Esophagus squamous epithelium (tissue), 5 donors: Measurements from ENCODE around the gene LECT2. TPM values are rescaled to one million over a fixed set of nuclear protein-coding genes. Genes with fewer than 3 reads are reported as not detected.

Source experiments
- DNase-seq: peaks from one replicate; lab custom pipeline; 2025; lab: John Stamatoyannopoulos, UW
- H3K27ac ChIP-seq, 4 donors: fragments of 200-600 bp; sonication (generic); one replicate each; pipeline ENCODE4 v1.5.1; 2016 to 2019; ENCODE audit warnings: mild to moderate bottlenecking in 1 of 4
- H3K27me3 ChIP-seq, 4 donors: fragments of 200-600 bp; sonication (generic); 1 replicate in 3 of 4; 2 replicates in 1 of 4; pipeline versions ENCODE4 v1.5.1 to v1.6.0; 2017 to 2021; ENCODE audit warnings: antibody characterized with exemption in 1 of 4
- H3K36me3 ChIP-seq, 3 donors: fragments of 200-600 bp; sonication (generic); one replicate each; pipeline ENCODE4 v1.5.1; 2016 to 2019
- H3K4me1 ChIP-seq, 3 donors: fragments of 200-600 bp; sonication (generic); one replicate each; pipeline ENCODE4 v1.5.1; 2017 to 2019
- H3K4me3 ChIP-seq, 4 donors: fragments of 200-600 bp; sonication (generic); 1 replicate in 3 of 4; 2 replicates in 1 of 4; pipeline ENCODE4 v1.5.1; 2016 to 2019; ENCODE audit warnings: mild to moderate bottlenecking in 2 of 4, moderate library complexity in 1 of 4
- H3K9me3 ChIP-seq, 3 donors: fragments of 200-600 bp; sonication (generic); one replicate each; pipeline ENCODE4 v1.5.1; 2016 to 2019
- POLR2A ChIP-seq, 4 donors: fragments of 450-650 bp; IDR thresholded peaks; one replicate each; pipeline ENCODE4 v1.6.1; 2017; ENCODE audit warnings: antibody characterized with exemption in 4 of 4, mild to moderate bottlenecking in 4 of 4, moderate library complexity in 3 of 4
- WGBS, 2 donors: methylation state at CpG; one replicate each; pipeline ENCODE4 v1.1.5; 2018; 5-methylcytosine and 5-hydroxymethylcytosine counted together
- intact Hi-C: fragments of 100-400 bp; cut with DNase I; formaldehyde crosslinking; loops from one replicate; pipeline ENCODE4 v1.15.0; 2022
- total RNA-seq, 4 donors: library from RNA; depleted of rRNA; stranded (reverse); fragments of >200 nt; gene quantifications; one replicate each; pipeline ENCODE4 v1.1.0, GENCODE V29; 2016
- TF ChIP-seq, protein P1 (sequence below), 6 experiments: fragments of 450-650 bp in 4 of 6; fragments of 200-600 bp in 2 of 6; sonication (generic) in 2 of 6; IDR thresholded peaks; one replicate each; pipeline ENCODE4 v1.5.1; 2016 to 2019; ENCODE audit warnings: antibody characterized with exemption in 6 of 6, mild to moderate bottlenecking in 4 of 6, moderate library complexity in 4 of 6
- donor health status: DM: yes; HTN: yes; CAD: no.

LECT2 gene
- total RNA-seq, 4 donors from 2014 or later = not detected

- H3K27ac ChIP-seq = peak overlapping the region in 3 of 4 donors; percentile 37 to 62 (median 42)
- no peak overlapping the region for H3K4me3 ChIP-seq
- TF ChIP-seq, protein P1, sequence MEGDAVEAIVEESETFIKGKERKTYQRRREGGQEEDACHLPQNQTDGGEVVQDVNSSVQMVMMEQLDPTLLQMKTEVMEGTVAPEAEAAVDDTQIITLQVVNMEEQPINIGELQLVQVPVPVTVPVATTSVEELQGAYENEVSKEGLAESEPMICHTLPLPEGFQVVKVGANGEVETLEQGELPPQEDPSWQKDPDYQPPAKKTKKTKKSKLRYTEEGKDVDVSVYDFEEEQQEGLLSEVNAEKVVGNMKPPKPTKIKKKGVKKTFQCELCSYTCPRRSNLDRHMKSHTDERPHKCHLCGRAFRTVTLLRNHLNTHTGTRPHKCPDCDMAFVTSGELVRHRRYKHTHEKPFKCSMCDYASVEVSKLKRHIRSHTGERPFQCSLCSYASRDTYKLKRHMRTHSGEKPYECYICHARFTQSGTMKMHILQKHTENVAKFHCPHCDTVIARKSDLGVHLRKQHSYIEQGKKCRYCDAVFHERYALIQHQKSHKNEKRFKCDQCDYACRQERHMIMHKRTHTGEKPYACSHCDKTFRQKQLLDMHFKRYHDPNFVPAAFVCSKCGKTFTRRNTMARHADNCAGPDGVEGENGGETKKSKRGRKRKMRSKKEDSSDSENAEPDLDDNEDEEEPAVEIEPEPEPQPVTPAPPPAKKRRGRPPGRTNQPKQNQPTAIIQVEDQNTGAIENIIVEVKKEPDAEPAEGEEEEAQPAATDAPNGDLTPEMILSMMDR (IDR thresholded peaks at IDR 0.05) = no peak
- 38 to 44% methylated on average over 6 of the region's 6 CpGs for WGBS, 2 donors
- peaks cover 0 to 20% (median 11%) of the 10 kb centered on the region in 3 donors for H3K4me1 ChIP-seq
- peaks cover 0 to 27% (median 0%) of the 10 kb centered on the region in 4 donors for H3K27me3 ChIP-seq
- no peak for DNase-seq
- intact Hi-C loops = no loop called here
- H3K36me3 ChIP-seq = no peaks in the 10 kb centered on the region
- H3K9me3 ChIP-seq = no peaks in the 10 kb centered on the region
Observed at GRCh38 chr5:135993880-135994636, 39.3 kb upstream of the LECT2 start.

DNA sequence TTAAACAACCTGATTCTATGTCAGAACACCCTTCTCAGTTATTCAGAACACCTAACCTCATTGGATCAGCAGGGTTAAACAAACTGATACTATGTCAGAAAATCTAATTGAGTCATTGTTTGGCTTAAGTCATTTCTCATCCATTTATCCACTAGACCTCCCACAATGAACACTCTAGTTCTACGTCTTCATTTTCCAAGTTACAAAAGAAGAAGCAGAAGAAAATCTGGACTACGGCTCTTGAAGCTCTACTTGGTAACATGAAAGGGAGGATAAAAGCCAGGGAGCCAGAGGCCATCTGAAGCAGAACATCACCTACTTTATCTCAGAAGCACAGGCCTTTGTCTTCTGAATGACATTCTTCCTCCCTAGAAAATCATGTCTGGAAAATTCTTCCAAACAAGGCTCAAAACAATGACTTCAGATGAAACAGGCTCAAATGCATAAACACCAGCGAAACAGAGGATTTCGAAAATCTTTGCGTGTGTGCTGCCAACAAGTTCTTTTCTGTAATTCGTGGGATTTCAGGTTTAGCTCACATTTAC is 38.6 kb upstream of the LECT2 start:
- DNase-seq = no peak
- H3K4me1 ChIP-seq = peaks cover 0 to 20% (median 11%) of the 10 kb centered on the region in 3 donors
- H3K4me3 ChIP-seq = no peak overlapping the region
- H3K36me3 ChIP-seq = no peaks in the 10 kb centered on the region
- no peaks in the 10 kb centered on the region for H3K9me3 ChIP-seq
- 57 to 64% methylated on average over 6 of the region's 6 CpGs for WGBS, 2 donors
- peak overlapping the region in 3 of 4 donors; percentile 37 to 62 (median 42) for H3K27ac ChIP-seq
- peaks cover 0 to 22% (median 0%) of the 10 kb centered on the region in 4 donors for H3K27me3 ChIP-seq
- intact Hi-C loops = no loop called here
- TF ChIP-seq, protein P1 (IDR thresholded peaks at IDR 0.05) = no peak
- TF ChIP-seq POLR2A (IDR thresholded peaks at IDR 0.05) = no peak

DNA sequence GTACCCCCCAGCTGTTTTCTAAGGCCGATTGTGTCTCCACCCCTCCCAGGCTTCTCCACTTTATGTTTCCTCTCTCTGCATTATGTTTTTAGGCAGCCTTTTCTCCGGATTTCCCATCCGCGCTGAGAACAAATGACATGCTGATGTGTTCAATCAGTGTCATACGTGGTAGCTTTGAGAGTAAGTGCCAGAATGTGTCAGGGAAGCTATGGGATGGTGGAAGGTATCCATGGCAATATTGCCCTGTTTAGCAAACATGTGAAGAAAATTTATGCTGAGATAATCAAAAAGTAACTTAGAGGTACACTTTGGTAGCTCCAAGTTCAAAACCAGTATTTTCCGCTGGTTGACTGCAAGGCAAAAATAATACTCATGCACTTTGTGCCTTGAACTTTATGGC is 36.6 kb upstream of the LECT2 start:
- TF ChIP-seq POLR2A (IDR thresholded peaks at IDR 0.05) = no peak
- TF ChIP-seq, protein P1 (IDR thresholded peaks at IDR 0.05) = no peak
- no peak overlapping the region for H3K27ac ChIP-seq
- H3K4me1 ChIP-seq = peaks cover 0 to 20% (median 11%) of the 10 kb centered on the region in 3 donors
- intact Hi-C loops = no loop called here
- no peak for DNase-seq
- peaks cover 0 to 16% (median 0%) of the 10 kb centered on the region in 4 donors for H3K27me3 ChIP-seq
- no peaks in the 10 kb centered on the region for H3K36me3 ChIP-seq
- WGBS, 2 donors = 81 to 85% methylated on average over 6 of the region's 6 CpGs
- no peak overlapping the region for H3K4me3 ChIP-seq
- no peaks in the 10 kb centered on the region for H3K9me3 ChIP-seq

GRCh38 chr5:135990528-135991255 is 35.9 kb upstream of the LECT2 start:
- H3K27ac ChIP-seq = peak overlapping the region in 1 of 4 donors; percentile 11
- peaks cover 0 to 20% (median 14%) of the 10 kb centered on the region in 3 donors for H3K4me1 ChIP-seq
- H3K9me3 ChIP-seq = no peaks in the 10 kb centered on the region
- intact Hi-C loops = no loop called here
- TF ChIP-seq, protein P1 (IDR thresholded peaks at IDR 0.05) = no peak
- no peak for TF ChIP-seq POLR2A (IDR thresholded peaks at IDR 0.05)
- H3K27me3 ChIP-seq = peaks cover 0 to 11% (median 0%) of the 10 kb centered on the region in 4 donors
- no peak overlapping the region for H3K4me3 ChIP-seq
- WGBS, 2 donors = 66 to 82% methylated on average over 19 to 20 of the region's 21 CpGs
- H3K36me3 ChIP-seq = no peaks in the 10 kb centered on the region
- no peak for DNase-seq
